ENCODE measurements around the gene FBXL3.

Gene FBXL3

DNA sequence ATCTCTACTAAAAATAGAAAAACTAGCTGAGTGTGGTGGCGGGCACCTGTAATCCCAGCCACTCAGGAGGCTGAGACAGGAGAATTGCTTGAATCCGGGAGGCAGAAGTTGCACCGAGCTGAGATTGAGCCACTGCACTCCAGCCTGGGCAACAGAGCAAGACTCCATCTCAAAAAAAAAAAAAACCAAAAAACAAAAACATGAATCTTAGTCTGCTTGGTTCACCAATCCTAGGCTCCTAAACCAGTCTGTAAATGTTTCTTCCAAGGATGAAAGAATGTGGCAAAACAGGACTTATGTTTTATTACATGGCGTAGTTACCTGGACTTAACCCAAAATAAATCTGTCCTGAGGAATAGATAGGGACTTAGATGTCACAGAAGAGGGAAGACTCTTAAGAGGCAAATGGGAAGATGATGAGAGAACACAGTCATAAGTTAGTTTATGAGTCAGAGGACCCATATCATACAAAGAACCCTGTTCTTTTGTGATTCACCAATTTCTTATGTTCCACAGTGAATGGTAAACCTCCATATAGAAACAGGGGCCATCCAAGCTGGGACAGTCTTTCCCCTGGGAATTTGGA, 6.9 kb upstream of the FBXL3 start:
- no peaks in the 10 kb centered on the region for H3K36me3 Mint-ChIP-seq (ENCODE audit: low read depth)
- H3K27me3 Mint-ChIP-seq (ENCODE audit: low read depth, poor library complexity): peaks cover 9% of the 10 kb centered on the region
- H3K27ac Mint-ChIP-seq: no peak overlapping the region
- no peaks in the 10 kb centered on the region for H3K4me1 Mint-ChIP-seq
- no peak overlapping the region for H3K4me3 Mint-ChIP-seq
- DNase-seq: no peak
- H3K9me3 Mint-ChIP-seq: peaks cover 4% of the 10 kb centered on the region
- no peak for TF ChIP-seq CTCF (IDR thresholded peaks at IDR 0.05)

DNA sequence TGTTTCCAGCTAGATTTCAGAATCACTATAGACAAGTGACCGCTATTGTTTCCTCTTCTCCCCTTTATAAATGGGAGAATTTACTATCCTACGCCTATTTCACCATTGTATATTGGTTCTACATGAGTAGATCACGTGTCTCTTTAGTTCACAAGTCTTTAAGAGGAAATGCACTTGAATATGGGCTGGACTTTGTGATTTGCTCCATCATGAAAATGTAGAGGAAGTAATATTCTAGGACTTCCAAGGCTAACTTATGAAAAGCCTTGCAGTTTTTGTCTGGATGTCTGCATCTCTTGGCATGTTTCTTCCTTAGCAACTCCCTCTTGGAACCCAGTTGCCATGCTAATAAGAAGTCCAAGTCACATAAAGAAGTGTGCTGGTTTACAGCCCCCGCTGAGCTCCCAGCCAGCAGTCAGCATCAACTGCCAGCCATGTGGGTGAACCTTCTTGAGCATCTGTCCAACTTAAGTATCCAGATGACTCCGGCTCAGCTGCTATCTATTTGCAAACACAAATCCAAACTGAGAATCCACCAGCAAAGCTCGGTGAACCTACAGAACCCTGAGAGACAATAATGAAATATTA, 4.8 kb upstream of the FBXL3 start:
- Mint-ChIP-seq H3K4me3 (no peak overlapping the region), H3K27ac (no peak overlapping the region)

DNA sequence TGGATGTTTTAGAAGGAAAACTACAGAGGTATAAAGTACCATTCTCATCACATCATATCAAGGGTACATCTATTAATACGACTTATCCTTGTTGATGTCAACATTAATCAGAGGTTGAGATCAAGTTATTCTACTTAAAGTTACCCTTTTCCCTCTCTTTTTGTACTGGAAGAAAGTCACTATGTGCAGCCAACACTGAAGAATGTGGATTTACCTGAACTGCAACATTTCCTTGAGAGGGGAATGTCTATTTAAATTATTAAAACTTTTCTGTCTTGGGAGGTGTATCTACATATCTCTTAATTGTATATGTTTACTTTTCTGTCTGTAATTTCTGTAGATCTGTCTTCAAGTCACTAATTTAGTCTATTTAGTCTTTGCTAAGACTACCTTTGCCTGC, 2.5 kb upstream of the FBXL3 start:
- Mint-ChIP-seq H3K27me3 (ENCODE audit: low read depth, poor library complexity) (peaks cover 10% of the 10 kb centered on the region), H3K36me3 (ENCODE audit: low read depth) (no peaks in the 10 kb centered on the region), H3K9me3 (peaks cover 4% of the 10 kb centered on the region), H3K4me1 (peaks cover 35% of the 10 kb centered on the region), H3K4me3 (no peak overlapping the region), H3K27ac (no peak overlapping the region)
- no peak for TF ChIP-seq CTCF (IDR thresholded peaks at IDR 0.05)
- DNase-seq: no peak

More for the DNA sequence above, 4.8 kb upstream of the FBXL3 start:
- no peak for TF ChIP-seq CTCF (IDR thresholded peaks at IDR 0.05)
- Mint-ChIP-seq H3K9me3 (peaks cover 4% of the 10 kb centered on the region), H3K36me3 (ENCODE audit: low read depth) (no peaks in the 10 kb centered on the region), H3K4me1 (peaks cover 16% of the 10 kb centered on the region), H3K27me3 (ENCODE audit: low read depth, poor library complexity) (peaks cover 13% of the 10 kb centered on the region)
- no peak for DNase-seq

GRCh38 chr13:77028202-77028601, 1.2 kb upstream of the FBXL3 start:
- Mint-ChIP-seq H3K9me3 (peaks cover 4% of the 10 kb centered on the region), H3K27me3 (ENCODE audit: low read depth, poor library complexity) (peaks cover 7% of the 10 kb centered on the region), H3K4me1 (peaks cover 47% of the 10 kb centered on the region), H3K4me3 (peak overlapping the region; percentile 93), H3K27ac (no peak overlapping the region), H3K36me3 (ENCODE audit: low read depth) (no peaks in the 10 kb centered on the region)
- no peak for TF ChIP-seq CTCF (IDR thresholded peaks at IDR 0.05)
- no peak for DNase-seq

DNA sequence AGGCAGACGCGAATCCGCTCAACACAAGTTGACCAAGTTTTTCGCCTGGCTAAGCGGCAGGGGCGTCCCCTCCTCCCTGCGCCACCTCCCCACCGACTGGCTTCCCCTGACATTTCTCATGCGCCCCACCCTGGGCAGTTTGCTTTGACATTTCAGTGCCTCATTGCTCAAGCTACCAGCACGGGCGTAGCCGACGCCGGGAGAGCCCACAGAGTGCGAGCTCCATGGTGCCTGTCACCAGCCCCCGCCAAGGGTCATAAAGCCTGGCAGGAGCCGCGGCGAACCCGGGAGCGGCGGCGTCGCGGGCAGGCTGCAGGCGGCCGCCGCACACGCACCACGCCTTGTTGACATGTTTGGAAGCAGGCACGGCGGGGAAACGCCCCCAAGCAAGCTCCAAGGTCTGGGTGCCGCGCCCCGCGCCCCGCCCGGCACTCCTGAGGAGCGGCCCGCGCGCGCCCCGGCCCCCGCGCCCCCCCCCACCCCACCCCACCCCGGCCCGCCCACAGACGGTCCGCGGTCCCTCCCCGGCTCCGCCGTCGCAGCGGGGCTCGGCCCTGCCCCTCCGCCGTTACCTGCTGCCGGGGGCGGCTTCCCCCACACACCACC, 601 bp downstream of the FBXL3 start:
- H3K9me3 Mint-ChIP-seq: peaks cover 4% of the 10 kb centered on the region
- peak overlapping the region; percentile 97 for H3K27ac Mint-ChIP-seq
- H3K36me3 Mint-ChIP-seq (ENCODE audit: low read depth): no peaks in the 10 kb centered on the region
- H3K27me3 Mint-ChIP-seq (ENCODE audit: low read depth, poor library complexity): peaks cover 7% of the 10 kb centered on the region
- H3K4me3 Mint-ChIP-seq: peak overlapping the region; percentile 97
- TF ChIP-seq CTCF (IDR thresholded peaks at IDR 0.05): no peak
- H3K4me1 Mint-ChIP-seq: peaks cover 59% of the 10 kb centered on the region
- DNase-seq: peak; percentile 75

GRCh38 chr13:77022341-77022740, 4.6 kb downstream of the FBXL3 start:
- peaks cover 52% of the 10 kb centered on the region for H3K4me1 Mint-ChIP-seq
- TF ChIP-seq CTCF (IDR thresholded peaks at IDR 0.05): no peak
- no peaks in the 10 kb centered on the region for H3K9me3 Mint-ChIP-seq
- no peak for DNase-seq
- H3K27ac Mint-ChIP-seq: no peak overlapping the region
- H3K36me3 Mint-ChIP-seq (ENCODE audit: low read depth): peaks cover 4% of the 10 kb centered on the region
- H3K4me3 Mint-ChIP-seq: no peak overlapping the region
- H3K27me3 Mint-ChIP-seq (ENCODE audit: low read depth, poor library complexity): no peaks in the 10 kb centered on the region

Measured in nephron progenitor cell (in vitro differentiated cells).